ENCODE data around the gene NOM1.

The NOM1 gene

GRCh38 chr7:157005456-157006204 lies 56.1 kb downstream of the NOM1 start:
- no peak for ATAC-seq (ENCODE audit: insufficient read depth, low read depth)
- Histone ChIP-seq H4K20me1 (ENCODE audit: insufficient read depth, low read length) (no peaks in the 10 kb centered on the region), H3K4me1 (ENCODE audit: insufficient read depth, low read length) (no peaks in the 10 kb centered on the region), H3K4me2 (ENCODE audit: insufficient read depth, low read length) (no peak overlapping the region), H3K9me3 (ENCODE audit: insufficient read depth, low read length, severe bottlenecking) (no peaks in the 10 kb centered on the region), H2AFZ (ENCODE audit: low read depth, low read length) (no peak overlapping the region), H3K79me2 (ENCODE audit: insufficient read depth, low read length) (no peaks in the 10 kb centered on the region), H3K27ac (ENCODE audit: low read length) (no peak overlapping the region), H3K36me3 (ENCODE audit: insufficient read depth, low read length) (no peaks in the 10 kb centered on the region), H3K9ac (ENCODE audit: low read depth, low read length) (no peak overlapping the region), H3K4me3 (ENCODE audit: low read depth in 1 of 2, low read length in 2 of 2) (no peak overlapping the region), H3K27me3 (ENCODE audit: insufficient read depth, low read length, poor library complexity) (no peaks in the 10 kb centered on the region)
- TF ChIP-seq, protein P1, sequence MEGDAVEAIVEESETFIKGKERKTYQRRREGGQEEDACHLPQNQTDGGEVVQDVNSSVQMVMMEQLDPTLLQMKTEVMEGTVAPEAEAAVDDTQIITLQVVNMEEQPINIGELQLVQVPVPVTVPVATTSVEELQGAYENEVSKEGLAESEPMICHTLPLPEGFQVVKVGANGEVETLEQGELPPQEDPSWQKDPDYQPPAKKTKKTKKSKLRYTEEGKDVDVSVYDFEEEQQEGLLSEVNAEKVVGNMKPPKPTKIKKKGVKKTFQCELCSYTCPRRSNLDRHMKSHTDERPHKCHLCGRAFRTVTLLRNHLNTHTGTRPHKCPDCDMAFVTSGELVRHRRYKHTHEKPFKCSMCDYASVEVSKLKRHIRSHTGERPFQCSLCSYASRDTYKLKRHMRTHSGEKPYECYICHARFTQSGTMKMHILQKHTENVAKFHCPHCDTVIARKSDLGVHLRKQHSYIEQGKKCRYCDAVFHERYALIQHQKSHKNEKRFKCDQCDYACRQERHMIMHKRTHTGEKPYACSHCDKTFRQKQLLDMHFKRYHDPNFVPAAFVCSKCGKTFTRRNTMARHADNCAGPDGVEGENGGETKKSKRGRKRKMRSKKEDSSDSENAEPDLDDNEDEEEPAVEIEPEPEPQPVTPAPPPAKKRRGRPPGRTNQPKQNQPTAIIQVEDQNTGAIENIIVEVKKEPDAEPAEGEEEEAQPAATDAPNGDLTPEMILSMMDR (IDR thresholded peaks at IDR 0.05; ENCODE audit: borderline replicate concordance, extremely low read depth, low read length, poor library complexity, severe bottlenecking) = no peak
- TF ChIP-seq EZH2 (IDR thresholded peaks at IDR 0.05; ENCODE audit: borderline replicate concordance, low read depth, low read length, severe bottlenecking) = no peak
- no peak for DNase-seq

- H3K4me2 ChIP-seq (ENCODE audit: insufficient read depth, low read length) = no peak overlapping the region
- no peaks in the 10 kb centered on the region for H3K9me3 ChIP-seq (ENCODE audit: insufficient read depth, low read length, severe bottlenecking)
- ATAC-seq (ENCODE audit: insufficient read depth, low read depth) = no peak
Measured at GRCh38 chr7:157006205-157006747, 56.8 kb downstream of the NOM1 start.

DNA sequence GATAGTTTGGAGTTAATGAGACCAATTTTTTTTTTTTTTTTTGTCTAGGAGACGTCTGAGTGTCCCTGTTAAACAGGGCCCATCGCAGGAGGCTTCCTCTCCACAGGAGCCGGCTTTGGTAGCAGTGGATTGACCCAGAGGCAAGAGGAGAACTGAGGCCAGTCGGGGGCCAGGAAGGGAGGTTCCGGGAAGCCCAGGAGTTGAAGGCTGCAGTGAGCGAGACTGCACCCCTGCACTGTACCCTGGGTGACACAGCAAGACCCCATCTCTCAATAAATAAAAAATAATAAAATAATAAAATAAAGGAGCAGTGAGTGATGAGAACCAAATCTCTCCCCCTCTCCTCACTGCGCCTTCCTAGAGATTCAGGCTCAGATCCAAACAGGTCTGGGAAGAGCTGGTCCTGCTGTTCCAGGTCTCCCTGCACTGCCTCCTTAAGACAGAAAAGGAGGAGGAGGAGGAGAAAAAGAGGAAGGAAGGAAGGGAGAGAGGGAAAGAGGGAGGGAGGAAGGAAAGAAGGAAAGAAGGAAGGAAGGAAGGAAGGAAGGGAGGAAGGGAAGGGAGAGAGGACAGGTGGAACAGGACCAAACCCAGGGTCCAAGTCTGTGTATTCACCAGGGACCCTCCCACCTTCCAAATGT lies 57.4 kb downstream of the NOM1 start:
- no peak for ATAC-seq (ENCODE audit: insufficient read depth, low read depth)
- TF ChIP-seq, protein P1 (IDR thresholded peaks at IDR 0.05; ENCODE audit: borderline replicate concordance, extremely low read depth, low read length, poor library complexity, severe bottlenecking) = no peak
- no peak for TF ChIP-seq EZH2 (IDR thresholded peaks at IDR 0.05; ENCODE audit: borderline replicate concordance, low read depth, low read length, severe bottlenecking)
- DNase-seq = no peak
- Histone ChIP-seq H3K27me3 (ENCODE audit: insufficient read depth, low read length, poor library complexity) (no peaks in the 10 kb centered on the region), H4K20me1 (ENCODE audit: insufficient read depth, low read length) (no peaks in the 10 kb centered on the region), H3K27ac (ENCODE audit: low read length) (no peak overlapping the region), H2AFZ (ENCODE audit: low read depth, low read length) (no peak overlapping the region), H3K9me3 (ENCODE audit: insufficient read depth, low read length, severe bottlenecking) (no peaks in the 10 kb centered on the region), H3K36me3 (ENCODE audit: insufficient read depth, low read length) (no peaks in the 10 kb centered on the region), H3K79me2 (ENCODE audit: insufficient read depth, low read length) (no peaks in the 10 kb centered on the region), H3K4me1 (ENCODE audit: insufficient read depth, low read length) (no peaks in the 10 kb centered on the region), H3K4me2 (ENCODE audit: insufficient read depth, low read length) (no peak overlapping the region), H3K4me3 (ENCODE audit: low read depth in 1 of 2, low read length in 2 of 2) (no peak overlapping the region), H3K9ac (ENCODE audit: low read depth, low read length) (no peak overlapping the region)

More at GRCh38 chr7:157006205-157006747, 56.8 kb downstream of the NOM1 start:
- no peak overlapping the region for H3K4me3 ChIP-seq (ENCODE audit: low read depth in 1 of 2, low read length in 2 of 2)
- DNase-seq = no peak
- H4K20me1 ChIP-seq (ENCODE audit: insufficient read depth, low read length) = no peaks in the 10 kb centered on the region
- no peaks in the 10 kb centered on the region for H3K79me2 ChIP-seq (ENCODE audit: insufficient read depth, low read length)
- no peak for TF ChIP-seq EZH2 (IDR thresholded peaks at IDR 0.05; ENCODE audit: borderline replicate concordance, low read depth, low read length, severe bottlenecking)
- TF ChIP-seq, protein P1 (IDR thresholded peaks at IDR 0.05; ENCODE audit: borderline replicate concordance, extremely low read depth, low read length, poor library complexity, severe bottlenecking) = no peak
- H3K9ac ChIP-seq (ENCODE audit: low read depth, low read length) = no peak overlapping the region
- H3K4me1 ChIP-seq (ENCODE audit: insufficient read depth, low read length) = no peaks in the 10 kb centered on the region
- H3K36me3 ChIP-seq (ENCODE audit: insufficient read depth, low read length) = no peaks in the 10 kb centered on the region
- no peak overlapping the region for H3K27ac ChIP-seq (ENCODE audit: low read length)
- no peaks in the 10 kb centered on the region for H3K27me3 ChIP-seq (ENCODE audit: insufficient read depth, low read length, poor library complexity)
- no peak overlapping the region for H2AFZ ChIP-seq (ENCODE audit: low read depth, low read length)
